ENCODE data around the gene DHRSX. TPM values are rescaled to one million over a fixed set of nuclear protein-coding genes. Genes with fewer than 3 reads are reported as not detected.

Gene DHRSX
- total RNA-seq, 1 donor from 2014 or later, result 9.9 TPM

- no peak overlapping the region for H3K4me3 ChIP-seq (ENCODE audit: low read length in 3 of 3)
Measured at GRCh38 chrX:2404776-2405175, 96.0 kb downstream of the DHRSX start.

GRCh38 chrX:2402361-2402690 is 98.5 kb downstream of the DHRSX start:
- Histone ChIP-seq H3K27ac (ENCODE audit: low read depth, low read length) (peak overlapping the region; percentile 86), H3K4me3 (ENCODE audit: low read length in 3 of 3) (peak overlapping the region; percentile 54 to 64 (median 54))

More at GRCh38 chrX:2404776-2405175, 96.0 kb downstream of the DHRSX start:
- Histone ChIP-seq H3K27ac (ENCODE audit: low read depth, low read length) (no peak overlapping the region), H3K27me3 (ENCODE audit: control insufficient read depth in 3 of 3, insufficient read depth in 3 of 3, low read length in 3 of 3) (no peaks in the 10 kb centered on the region), H3K36me3 (ENCODE audit: control insufficient read depth in 3 of 3, insufficient read depth in 3 of 3, low read length in 3 of 3) (peaks cover 0 to 8% (median 7%) of the 10 kb centered on the region in 3 donors), H3K9ac (ENCODE audit: low read depth in 1 of 3, low read length in 3 of 3) (no peak overlapping the region), H3K9me3 (ENCODE audit: control insufficient read depth in 3 of 3, low read length in 3 of 3) (peaks cover 2 to 7% (median 6%) of the 10 kb centered on the region in 3 donors), H3K4me1 (ENCODE audit: control insufficient read depth in 3 of 3, insufficient read depth in 3 of 3, low read length in 3 of 3) (peaks cover 0 to 4% (median 4%) of the 10 kb centered on the region in 3 donors)

GRCh38 chrX:2401590-2402360 is 99.0 kb downstream of the DHRSX start:
- H3K9me3 ChIP-seq (ENCODE audit: control insufficient read depth in 3 of 3, low read length in 3 of 3), result peaks cover 0 to under 1% (median under 1%) of the 10 kb centered on the region in 3 donors
- peaks cover 0 to 6% (median 4%) of the 10 kb centered on the region in 3 donors for H3K4me1 ChIP-seq (ENCODE audit: control insufficient read depth in 3 of 3, insufficient read depth in 3 of 3, low read length in 3 of 3)
- H3K27ac ChIP-seq (ENCODE audit: low read depth, low read length), result peak overlapping the region; percentile 86
- H3K4me3 ChIP-seq (ENCODE audit: low read length in 3 of 3), result peak overlapping the region; percentile 54 to 64 (median 54)
- H3K27me3 ChIP-seq (ENCODE audit: control insufficient read depth in 3 of 3, insufficient read depth in 3 of 3, low read length in 3 of 3), result no peaks in the 10 kb centered on the region
- H3K36me3 ChIP-seq (ENCODE audit: control insufficient read depth in 3 of 3, insufficient read depth in 3 of 3, low read length in 3 of 3), result peaks cover 0 to 2% (median 1%) of the 10 kb centered on the region in 3 donors
- H3K9ac ChIP-seq (ENCODE audit: low read depth in 1 of 3, low read length in 3 of 3), result peak overlapping the region; percentile 69 to 81 (median 76)

More at GRCh38 chrX:2402361-2402690, 98.5 kb downstream of the DHRSX start:
- H3K36me3 ChIP-seq (ENCODE audit: control insufficient read depth in 3 of 3, insufficient read depth in 3 of 3, low read length in 3 of 3), result peaks cover 0 to 7% (median 5%) of the 10 kb centered on the region in 3 donors
- H3K27me3 ChIP-seq (ENCODE audit: control insufficient read depth in 3 of 3, insufficient read depth in 3 of 3, low read length in 3 of 3), result no peaks in the 10 kb centered on the region
- peaks cover 2 to 6% (median 5%) of the 10 kb centered on the region in 3 donors for H3K9me3 ChIP-seq (ENCODE audit: control insufficient read depth in 3 of 3, low read length in 3 of 3)
- H3K9ac ChIP-seq (ENCODE audit: low read depth in 1 of 3, low read length in 3 of 3), result peak overlapping the region; percentile 69 to 81 (median 76)
- peaks cover 0 to 6% (median 4%) of the 10 kb centered on the region in 3 donors for H3K4me1 ChIP-seq (ENCODE audit: control insufficient read depth in 3 of 3, insufficient read depth in 3 of 3, low read length in 3 of 3)

- Histone ChIP-seq H3K36me3 (ENCODE audit: control insufficient read depth in 3 of 3, insufficient read depth in 3 of 3, low read length in 3 of 3) (no peaks in the 10 kb centered on the region), H3K9me3 (ENCODE audit: control insufficient read depth in 3 of 3, low read length in 3 of 3) (no peaks in the 10 kb centered on the region), H3K9ac (ENCODE audit: low read depth in 1 of 3, low read length in 3 of 3) (peak overlapping the region in 2 of 3 donors; percentile 76 to 81), H3K27me3 (ENCODE audit: control insufficient read depth in 3 of 3, insufficient read depth in 3 of 3, low read length in 3 of 3) (no peaks in the 10 kb centered on the region), H3K4me1 (ENCODE audit: control insufficient read depth in 3 of 3, insufficient read depth in 3 of 3, low read length in 3 of 3) (peaks cover 0 to 6% (median 4%) of the 10 kb centered on the region in 3 donors), H3K4me3 (ENCODE audit: low read length in 3 of 3) (peak overlapping the region; percentile 54 to 64 (median 54)), H3K27ac (ENCODE audit: low read depth, low read length) (peak overlapping the region; percentile 86)
Measured at GRCh38 chrX:2401201-2401589, 99.6 kb downstream of the DHRSX start.

- Histone ChIP-seq H3K4me1 (ENCODE audit: control insufficient read depth in 3 of 3, insufficient read depth in 3 of 3, low read length in 3 of 3) (peaks cover 0 to 8% (median 4%) of the 10 kb centered on the region in 3 donors), H3K36me3 (ENCODE audit: control insufficient read depth in 3 of 3, insufficient read depth in 3 of 3, low read length in 3 of 3) (peaks cover 0 to 3% (median 0%) of the 10 kb centered on the region in 3 donors), H3K9me3 (ENCODE audit: control insufficient read depth in 3 of 3, low read length in 3 of 3) (no peaks in the 10 kb centered on the region), H3K9ac (ENCODE audit: low read depth in 1 of 3, low read length in 3 of 3) (no peak overlapping the region), H3K27ac (ENCODE audit: low read depth, low read length) (no peak overlapping the region), H3K27me3 (ENCODE audit: control insufficient read depth in 3 of 3, insufficient read depth in 3 of 3, low read length in 3 of 3) (no peaks in the 10 kb centered on the region), H3K4me3 (ENCODE audit: low read length in 3 of 3) (no peak overlapping the region)
Measured at GRCh38 chrX:2398064-2398656, 102.6 kb downstream of the DHRSX start.

GRCh38 chrX:2397229-2398063 is 103.3 kb downstream of the DHRSX start:
- Histone ChIP-seq H3K4me3 (ENCODE audit: low read length in 3 of 3) (no peak overlapping the region), H3K4me1 (ENCODE audit: control insufficient read depth in 3 of 3, insufficient read depth in 3 of 3, low read length in 3 of 3) (peaks cover 0 to 8% (median 4%) of the 10 kb centered on the region in 3 donors), H3K9ac (ENCODE audit: low read depth in 1 of 3, low read length in 3 of 3) (no peak overlapping the region), H3K27me3 (ENCODE audit: control insufficient read depth in 3 of 3, insufficient read depth in 3 of 3, low read length in 3 of 3) (no peaks in the 10 kb centered on the region), H3K36me3 (ENCODE audit: control insufficient read depth in 3 of 3, insufficient read depth in 3 of 3, low read length in 3 of 3) (peaks cover 0 to 3% (median 0%) of the 10 kb centered on the region in 3 donors), H3K9me3 (ENCODE audit: control insufficient read depth in 3 of 3, low read length in 3 of 3) (no peaks in the 10 kb centered on the region), H3K27ac (ENCODE audit: low read depth, low read length) (no peak overlapping the region)

GRCh38 chrX:2395261-2395992 is 105.3 kb downstream of the DHRSX start:
- Histone ChIP-seq H3K36me3 (ENCODE audit: control insufficient read depth in 3 of 3, insufficient read depth in 3 of 3, low read length in 3 of 3) (peaks cover 6 to 11% (median 8%) of the 10 kb centered on the region in 3 donors), H3K9me3 (ENCODE audit: control insufficient read depth in 3 of 3, low read length in 3 of 3) (peaks cover 0 to 5% (median 3%) of the 10 kb centered on the region in 3 donors), H3K4me3 (ENCODE audit: low read length in 3 of 3) (no peak overlapping the region), H3K9ac (ENCODE audit: low read depth in 1 of 3, low read length in 3 of 3) (no peak overlapping the region), H3K27me3 (ENCODE audit: control insufficient read depth in 3 of 3, insufficient read depth in 3 of 3, low read length in 3 of 3) (no peaks in the 10 kb centered on the region), H3K27ac (ENCODE audit: low read depth, low read length) (no peak overlapping the region), H3K4me1 (ENCODE audit: control insufficient read depth in 3 of 3, insufficient read depth in 3 of 3, low read length in 3 of 3) (peaks cover 0 to 4% (median 0%) of the 10 kb centered on the region in 3 donors)

- peaks cover 14 to 22% (median 18%) of the 10 kb centered on the region in 3 donors for H3K4me1 ChIP-seq (ENCODE audit: control insufficient read depth in 3 of 3, insufficient read depth in 3 of 3, low read length in 3 of 3)
- no peaks in the 10 kb centered on the region for H3K27me3 ChIP-seq (ENCODE audit: control insufficient read depth in 3 of 3, insufficient read depth in 3 of 3, low read length in 3 of 3)
- H3K4me3 ChIP-seq (ENCODE audit: low read length in 3 of 3), result no peak overlapping the region
- H3K27ac ChIP-seq (ENCODE audit: low read depth, low read length), result no peak overlapping the region
- H3K9me3 ChIP-seq (ENCODE audit: control insufficient read depth in 3 of 3, low read length in 3 of 3), result peaks cover 0 to 5% (median 3%) of the 10 kb centered on the region in 3 donors
- H3K36me3 ChIP-seq (ENCODE audit: control insufficient read depth in 3 of 3, insufficient read depth in 3 of 3, low read length in 3 of 3), result peaks cover 6 to 11% (median 8%) of the 10 kb centered on the region in 3 donors
- no peak overlapping the region for H3K9ac ChIP-seq (ENCODE audit: low read depth in 1 of 3, low read length in 3 of 3)
Measured at GRCh38 chrX:2391869-2392606, 108.7 kb downstream of the DHRSX start.

Measured in skeletal muscle tissue (tissue), 4 donors.